HG02938 (cell line): ENCODE data around the gene RAI1.

Experiments
- ATAC-seq: cut with Tn5 transposase; IDR thresholded peaks from one replicate; pipeline ENCODE4 v1.9.1; 2021; ENCODE audit warnings: mild to moderate bottlenecking, moderate library complexity; ENCODE audit not compliant: unreplicated experiment

The RAI1 gene

DNA sequence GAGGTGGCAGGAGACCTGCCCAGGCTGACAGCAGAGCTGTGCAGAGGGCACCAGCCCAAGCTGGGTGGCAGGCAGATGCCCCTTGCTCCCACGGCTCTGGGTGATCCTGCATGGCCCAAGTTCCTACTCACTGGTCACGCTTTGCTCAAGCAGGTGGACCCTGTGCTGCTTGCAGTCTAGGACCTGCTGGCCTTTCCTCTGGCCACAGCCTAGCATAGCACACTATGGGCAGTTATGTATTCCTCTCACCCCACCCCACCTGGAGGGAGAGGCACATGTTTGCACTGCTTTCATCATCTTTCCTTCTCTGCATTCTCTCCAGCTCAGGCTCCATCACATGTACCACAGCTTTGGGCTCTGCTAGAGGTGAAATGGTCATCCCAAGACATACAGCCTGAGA, 175.1 kb downstream of the RAI1 start:
- no peak for ATAC-seq

DNA sequence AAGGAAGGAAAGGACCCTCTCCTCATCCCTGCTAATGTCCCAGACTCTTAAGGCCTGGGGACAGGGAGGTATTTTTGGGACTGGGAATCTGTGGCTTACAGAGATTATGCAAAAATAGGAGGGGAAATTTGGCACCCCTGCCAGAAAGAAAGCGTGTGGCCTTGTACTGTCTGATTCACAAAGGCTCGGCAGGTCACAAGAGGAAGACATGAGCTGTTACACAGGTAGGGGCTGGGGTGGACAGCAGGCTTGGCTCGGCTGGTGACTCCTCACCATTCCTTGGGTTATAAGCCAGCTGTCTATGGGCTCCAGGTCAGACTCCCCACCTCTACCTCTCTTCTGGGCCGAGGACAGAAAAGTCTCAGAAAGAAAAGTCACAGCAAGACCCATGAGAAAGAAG, 176.2 kb downstream of the RAI1 start:
- ATAC-seq = no peak

DNA sequence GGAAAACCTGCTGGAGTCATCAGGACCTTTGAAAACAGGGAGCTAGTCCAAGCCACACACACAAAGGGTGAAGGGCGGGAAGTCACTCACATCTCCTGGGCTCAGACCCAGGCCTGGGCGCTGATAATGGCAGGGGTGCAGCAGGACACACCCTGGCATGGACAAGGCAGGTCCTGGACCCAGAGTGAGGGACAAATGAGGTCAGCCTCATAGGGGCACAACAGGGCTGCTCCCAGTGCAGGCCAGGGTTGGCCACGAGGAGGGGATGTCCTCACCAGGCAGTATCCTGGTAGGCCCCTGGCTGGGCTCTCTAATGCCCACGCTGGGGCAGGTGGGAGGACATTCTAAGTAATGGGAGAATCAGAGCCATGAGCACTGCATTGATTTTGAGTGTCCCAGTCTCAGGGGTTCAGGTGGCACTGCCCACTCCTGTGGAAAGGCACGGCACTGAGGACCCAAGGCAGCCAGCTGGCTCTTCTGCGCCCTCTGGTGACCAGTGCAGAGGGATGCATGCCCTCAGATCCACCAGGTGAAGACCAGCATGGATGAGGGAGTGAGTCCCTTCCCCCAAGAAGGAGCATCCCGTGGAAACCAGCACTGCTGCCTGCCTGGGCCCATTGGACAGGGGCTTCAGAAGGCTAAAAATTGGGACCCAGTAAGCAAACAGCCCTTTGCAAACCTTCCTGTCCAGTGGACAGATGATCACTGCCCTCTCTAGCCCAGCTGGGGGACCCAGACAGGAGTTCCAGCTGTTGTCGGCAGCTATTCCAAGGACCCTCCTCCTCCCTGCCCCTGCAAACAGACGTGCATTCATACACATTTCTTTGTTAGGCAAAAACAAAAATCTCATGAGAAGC, 178.9 kb downstream of the RAI1 start:
- no peak for ATAC-seq

DNA sequence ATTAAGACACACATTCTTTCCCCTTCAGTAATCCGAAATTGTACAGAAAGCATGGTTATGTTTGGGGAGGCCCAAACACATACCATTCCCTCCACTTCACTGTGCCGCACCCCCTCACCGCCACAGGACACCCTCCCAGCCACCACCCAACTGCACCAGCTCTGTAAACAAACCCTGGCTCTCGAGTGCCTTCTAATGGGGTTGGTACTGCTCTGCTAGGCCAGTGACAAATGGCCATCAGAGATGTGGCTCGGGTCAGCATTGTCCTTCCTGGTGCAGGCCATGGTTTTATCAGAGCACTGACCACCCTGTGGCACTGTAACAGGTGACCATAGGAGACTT, 179.5 kb downstream of the RAI1 start:
- no peak for ATAC-seq
